ENCODE data around the gene ZNF768. TPM values are rescaled to one million over a fixed set of nuclear protein-coding genes. Genes with fewer than 3 reads are reported as not detected.

Gene ZNF768
- total RNA-seq, 1 donor from 2014 or later: 12.9 TPM

DNA sequence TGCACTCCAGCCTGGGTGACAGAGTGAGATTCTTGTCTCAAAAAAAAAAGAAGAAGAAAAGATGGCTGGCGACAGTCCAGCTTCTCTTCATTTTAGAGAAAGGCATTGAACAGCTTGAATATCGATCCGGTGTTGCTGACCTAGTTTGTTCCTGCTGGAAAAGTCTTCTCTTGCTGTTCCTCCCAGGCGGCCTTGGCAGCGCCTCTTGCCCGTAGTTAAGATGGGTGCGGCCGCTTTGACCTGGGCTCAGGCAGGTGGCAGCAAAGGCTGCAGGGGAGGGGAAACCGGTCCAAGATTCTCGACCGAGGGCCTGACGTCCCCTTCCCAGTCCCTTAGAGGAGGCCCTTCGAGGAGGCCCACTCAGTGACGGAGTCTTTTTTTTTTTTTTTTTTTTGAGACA, 35.7 kb upstream of the ZNF768 start:
- Mint-ChIP-seq H3K4me1 (peaks cover 32% of the 10 kb centered on the region), H3K36me3 (ENCODE audit: low read depth) (peaks cover 2% of the 10 kb centered on the region), H3K9me3 (no peaks in the 10 kb centered on the region), H3K27me3 (no peaks in the 10 kb centered on the region), H3K4me3 (peak overlapping the region; percentile 85), H3K27ac (peak overlapping the region; percentile 90)
- intact Hi-C loops (cut with micrococcal nuclease): no loop called here
- DNase-seq: no peak

DNA sequence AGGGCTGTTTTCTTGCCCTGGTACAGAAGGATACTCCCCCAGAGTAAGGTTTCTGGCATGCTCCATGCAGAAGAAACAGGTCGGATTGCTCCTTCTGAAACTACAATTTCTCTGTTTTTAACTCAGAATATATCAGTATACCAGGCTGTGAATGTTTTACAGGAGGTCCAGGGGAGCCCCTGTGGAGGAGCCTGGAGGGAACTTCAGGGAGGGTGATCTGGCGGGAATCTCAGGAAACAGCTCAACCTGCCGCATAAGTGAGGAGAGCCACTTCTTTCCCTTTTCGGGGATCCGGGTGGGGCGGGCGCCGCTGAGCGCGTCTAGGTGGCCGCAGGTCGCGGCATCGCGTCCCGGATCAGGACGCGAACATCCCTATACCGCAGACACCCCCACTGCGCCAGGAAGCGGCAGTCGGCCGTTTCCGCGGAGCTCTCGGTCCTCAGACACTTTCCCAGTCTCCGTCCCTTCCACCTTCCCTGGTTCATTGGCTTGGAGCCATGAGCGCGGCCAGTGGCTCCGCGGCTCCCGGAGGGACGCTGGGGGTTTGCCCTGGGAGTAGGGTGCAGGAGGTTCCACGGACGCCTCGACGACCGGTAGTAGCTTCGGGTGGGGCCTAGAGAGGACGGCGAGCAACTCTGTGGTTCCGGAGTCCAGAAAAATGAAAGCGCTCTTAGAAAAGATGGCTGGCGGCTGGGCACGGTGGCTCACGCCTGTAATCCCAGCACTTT, 34.9 kb upstream of the ZNF768 start:
- intact Hi-C loops (cut with micrococcal nuclease): no loop called here
- H3K9me3 Mint-ChIP-seq: no peaks in the 10 kb centered on the region
- peaks cover 27% of the 10 kb centered on the region for H3K4me1 Mint-ChIP-seq
- no peaks in the 10 kb centered on the region for H3K27me3 Mint-ChIP-seq
- peaks cover 4% of the 10 kb centered on the region for H3K36me3 Mint-ChIP-seq (ENCODE audit: low read depth)
- peak overlapping the region; percentile 90 for H3K27ac Mint-ChIP-seq
- DNase-seq: peak; percentile 78
- peak overlapping the region; percentile 85 for H3K4me3 Mint-ChIP-seq

DNA sequence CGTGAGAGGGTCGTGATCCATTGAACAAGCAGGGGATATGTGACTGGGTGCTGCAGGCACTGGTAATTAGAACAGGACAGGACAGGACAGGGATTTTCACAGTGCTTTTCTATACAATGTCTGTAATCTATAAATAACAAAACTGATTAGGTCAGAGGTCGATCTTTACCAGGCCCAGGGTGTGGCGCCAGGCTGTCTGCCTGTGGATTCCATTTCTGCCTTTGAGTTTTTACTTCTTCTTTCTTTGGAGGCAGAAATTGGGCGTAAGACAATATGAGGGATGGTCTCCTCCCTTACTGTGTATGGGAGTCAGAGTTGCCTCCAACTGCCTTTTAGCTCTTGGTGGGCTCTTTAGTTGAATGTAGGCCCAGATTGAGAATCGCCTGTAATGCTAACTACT, 33.3 kb upstream of the ZNF768 start:
- Mint-ChIP-seq H3K4me1 (peaks cover 27% of the 10 kb centered on the region), H3K9me3 (no peaks in the 10 kb centered on the region), H3K27me3 (no peaks in the 10 kb centered on the region), H3K4me3 (peak overlapping the region; percentile 45), H3K36me3 (ENCODE audit: low read depth) (peaks cover 7% of the 10 kb centered on the region), H3K27ac (peak overlapping the region; percentile 79)
- intact Hi-C loops (cut with micrococcal nuclease): no loop called here
- DNase-seq: no peak

DNA sequence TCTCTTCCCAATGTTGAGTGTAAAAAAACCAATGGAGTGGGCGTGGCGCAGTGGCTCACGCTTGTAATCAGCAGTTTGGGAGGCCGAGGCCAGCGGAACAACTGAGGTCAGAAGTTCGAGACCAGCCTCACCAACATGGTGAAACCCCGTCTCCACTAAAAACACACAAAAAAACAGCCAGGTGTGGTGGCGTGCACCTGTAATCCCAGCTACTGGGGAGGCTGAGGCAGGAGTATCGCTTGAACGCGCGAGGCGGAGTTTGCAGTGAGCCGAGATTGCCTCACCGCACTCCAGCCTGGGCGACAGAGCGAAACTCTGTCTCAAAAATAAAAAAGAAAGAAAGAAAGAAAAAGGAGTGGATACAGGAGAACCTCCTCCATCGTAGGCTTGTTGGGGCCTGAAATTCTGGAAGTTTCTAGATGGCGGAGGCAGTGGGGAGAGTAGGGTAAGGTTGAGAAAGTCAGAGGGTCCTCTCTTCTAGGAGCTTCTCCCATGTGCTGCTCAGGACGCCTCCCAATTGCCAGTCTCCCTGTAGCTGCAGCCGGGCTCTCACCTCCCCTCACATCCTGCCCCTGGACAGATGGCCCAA, 32.5 kb upstream of the ZNF768 start:
- no peak for DNase-seq
- intact Hi-C loops (cut with micrococcal nuclease): loop anchor here (1.0 kb wide), 4 partner anchors 12 to 99 kb away; partner anchors contain the start of genes FBRS, ZNF688 and ZNF785
- Mint-ChIP-seq H3K9me3 (no peaks in the 10 kb centered on the region), H3K4me3 (peak overlapping the region; percentile 91), H3K27ac (peak overlapping the region; percentile 91), H3K27me3 (no peaks in the 10 kb centered on the region), H3K4me1 (peaks cover 34% of the 10 kb centered on the region), H3K36me3 (ENCODE audit: low read depth) (peaks cover 14% of the 10 kb centered on the region)

DNA sequence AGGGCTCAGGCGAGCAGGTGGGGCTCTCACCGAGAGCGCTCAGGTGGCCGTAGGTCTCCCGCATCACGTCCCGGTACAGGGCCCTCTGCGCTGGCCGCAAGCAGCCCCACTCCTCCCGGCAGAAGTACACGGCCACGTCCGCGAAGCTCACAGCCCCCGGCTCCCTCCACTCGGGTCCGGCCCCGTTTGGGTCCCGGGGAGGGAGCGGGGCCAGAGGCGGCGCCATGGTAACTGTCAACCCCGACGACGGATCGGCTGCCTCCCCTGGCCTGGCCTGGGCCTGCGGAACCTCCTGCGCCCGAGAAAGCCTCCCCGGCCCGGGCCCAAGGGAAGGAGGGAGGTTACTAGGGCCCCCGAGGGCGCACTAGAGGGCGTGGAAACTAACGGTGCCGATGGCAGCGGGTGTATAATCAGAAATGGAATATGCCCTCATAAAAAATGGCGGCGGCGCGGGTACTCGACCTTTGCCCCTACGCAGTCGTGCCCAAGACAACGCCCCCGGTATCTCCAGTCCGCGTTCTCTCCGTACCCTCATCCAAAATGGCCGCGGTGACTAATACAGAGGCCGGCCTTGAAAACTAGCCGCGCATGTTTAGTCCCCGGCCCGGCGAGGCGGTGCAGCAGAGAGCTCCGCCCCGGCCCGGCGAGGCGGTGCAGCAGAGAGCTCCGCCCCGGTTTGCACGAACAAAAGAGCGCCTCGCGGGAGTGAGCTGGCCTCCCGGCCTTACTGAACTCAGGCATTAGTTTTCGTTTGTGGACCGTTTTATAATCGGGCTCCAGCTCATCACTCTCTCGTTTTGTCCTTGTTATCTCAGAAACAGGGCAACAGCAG, 31.8 kb upstream of the ZNF768 start, which contains the start of gene ZNF764:
Gene ZNF764 (minus strand): TSS at position 418 of the 832 bp plus-strand sequence. CDS start 192 bp downstream, at position 226.
- H3K4me1 Mint-ChIP-seq: peaks cover 41% of the 10 kb centered on the region
- intact Hi-C loops (cut with micrococcal nuclease): loop anchor here (1.0 kb wide), 4 partner anchors 13 to 100 kb away; partner anchors contain the start of genes FBRS, ZNF688 and ZNF785

DNA sequence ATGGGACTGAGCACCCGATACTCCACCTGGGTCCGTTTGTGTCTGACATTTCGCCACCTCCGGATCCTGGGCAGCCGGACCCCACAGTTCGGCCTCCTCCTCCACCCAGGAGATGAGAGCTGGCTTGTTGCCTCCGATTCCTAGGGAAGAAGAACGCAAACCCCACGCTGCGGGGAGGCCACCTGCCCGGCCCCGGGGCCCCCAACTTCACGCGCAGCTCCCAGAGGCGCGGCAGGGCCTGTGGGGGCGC, 31.3 kb upstream of the ZNF768 start:
- Mint-ChIP-seq H3K27ac (peak overlapping the region; percentile 91), H3K4me1 (peaks cover 46% of the 10 kb centered on the region), H3K36me3 (ENCODE audit: low read depth) (peaks cover 24% of the 10 kb centered on the region), H3K9me3 (no peaks in the 10 kb centered on the region), H3K27me3 (no peaks in the 10 kb centered on the region), H3K4me3 (peak overlapping the region; percentile 91)
- intact Hi-C loops (cut with micrococcal nuclease): no loop called here
- DNase-seq: no peak

More for the DNA sequence above, 31.8 kb upstream of the ZNF768 start, which contains the start of gene ZNF764:
- peak; percentile 99 for DNase-seq
- Mint-ChIP-seq H3K27me3 (no peaks in the 10 kb centered on the region), H3K4me3 (peak within 1 kb of the TSS; percentile 91), H3K9me3 (no peaks in the 10 kb centered on the region), H3K27ac (peak within 1 kb of the TSS; percentile 91), H3K36me3 (ENCODE audit: low read depth) (peaks cover 20% of the 10 kb centered on the region)

DNA sequence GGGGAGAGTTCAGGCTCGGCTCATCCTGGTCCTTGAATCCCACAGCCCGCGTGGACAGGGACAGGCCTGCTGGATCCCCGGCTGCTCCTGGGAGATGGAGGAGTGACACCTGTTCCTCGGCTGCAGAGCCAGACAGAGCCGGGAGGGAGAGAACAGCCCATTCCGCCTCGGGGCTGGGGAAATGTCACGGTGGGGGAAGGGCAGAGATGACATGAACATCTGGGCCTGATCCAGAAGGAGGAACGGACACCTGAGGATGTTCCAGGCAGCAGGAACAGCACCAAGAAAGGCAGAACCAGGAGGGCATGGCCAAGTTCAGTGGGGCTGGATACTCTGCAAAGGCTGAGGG, 29.7 kb upstream of the ZNF768 start:
- no peaks in the 10 kb centered on the region for H3K9me3 Mint-ChIP-seq
- H3K36me3 Mint-ChIP-seq (ENCODE audit: low read depth): peaks cover 30% of the 10 kb centered on the region
- H3K27ac Mint-ChIP-seq: peak overlapping the region; percentile 69
- no peaks in the 10 kb centered on the region for H3K27me3 Mint-ChIP-seq
- peaks cover 55% of the 10 kb centered on the region for H3K4me1 Mint-ChIP-seq
- intact Hi-C loops (cut with micrococcal nuclease): no loop called here
- no peak for DNase-seq
- peak overlapping the region; percentile 91 for H3K4me3 Mint-ChIP-seq

DNA sequence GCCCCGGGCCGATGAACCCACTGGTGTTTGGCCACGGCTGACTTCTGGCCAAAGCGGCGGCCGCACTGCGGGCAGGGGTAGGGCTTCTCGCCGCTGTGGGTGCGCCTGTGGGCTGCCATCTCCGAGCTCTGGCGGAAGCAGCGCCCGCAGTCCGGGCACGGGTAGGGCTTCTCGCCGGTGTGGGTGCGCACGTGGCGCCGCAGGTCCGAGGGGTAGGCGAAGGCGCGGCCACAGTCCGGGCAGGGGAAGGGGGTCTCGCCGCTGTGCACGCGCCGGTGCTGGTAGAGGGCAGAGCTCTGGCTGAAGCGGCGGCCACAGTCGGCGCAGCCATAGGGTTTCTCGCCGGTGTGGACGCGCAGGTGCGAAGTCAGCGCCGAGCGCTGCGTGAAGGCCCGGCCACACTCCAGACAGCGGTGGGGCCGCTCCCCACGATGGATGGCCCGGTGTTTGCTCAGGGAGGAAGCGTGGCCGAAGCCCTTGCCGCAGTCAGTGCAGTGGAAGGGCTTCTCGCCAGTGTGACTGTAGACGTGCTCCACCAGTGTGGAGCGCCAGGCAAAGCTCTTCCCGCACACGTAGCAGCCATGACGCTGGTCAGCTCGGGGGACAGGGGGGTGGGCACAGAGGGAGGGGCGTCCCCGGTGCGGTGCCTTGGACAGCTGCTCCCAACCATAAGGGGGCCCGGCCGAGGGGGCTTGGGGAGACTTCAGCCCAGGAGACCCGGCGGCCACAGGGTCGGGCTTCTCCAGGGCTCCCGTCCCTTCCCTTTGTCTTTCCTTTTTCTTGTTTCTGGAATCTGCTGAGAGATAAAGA, 29.2 kb upstream of the ZNF768 start:
- Mint-ChIP-seq H3K4me3 (peak overlapping the region; percentile 91), H3K36me3 (ENCODE audit: low read depth) (peaks cover 30% of the 10 kb centered on the region), H3K27me3 (no peaks in the 10 kb centered on the region), H3K27ac (peak overlapping the region; percentile 69), H3K4me1 (peaks cover 56% of the 10 kb centered on the region), H3K9me3 (no peaks in the 10 kb centered on the region)
- intact Hi-C loops (cut with micrococcal nuclease): no loop called here
- no peak for DNase-seq

DNA sequence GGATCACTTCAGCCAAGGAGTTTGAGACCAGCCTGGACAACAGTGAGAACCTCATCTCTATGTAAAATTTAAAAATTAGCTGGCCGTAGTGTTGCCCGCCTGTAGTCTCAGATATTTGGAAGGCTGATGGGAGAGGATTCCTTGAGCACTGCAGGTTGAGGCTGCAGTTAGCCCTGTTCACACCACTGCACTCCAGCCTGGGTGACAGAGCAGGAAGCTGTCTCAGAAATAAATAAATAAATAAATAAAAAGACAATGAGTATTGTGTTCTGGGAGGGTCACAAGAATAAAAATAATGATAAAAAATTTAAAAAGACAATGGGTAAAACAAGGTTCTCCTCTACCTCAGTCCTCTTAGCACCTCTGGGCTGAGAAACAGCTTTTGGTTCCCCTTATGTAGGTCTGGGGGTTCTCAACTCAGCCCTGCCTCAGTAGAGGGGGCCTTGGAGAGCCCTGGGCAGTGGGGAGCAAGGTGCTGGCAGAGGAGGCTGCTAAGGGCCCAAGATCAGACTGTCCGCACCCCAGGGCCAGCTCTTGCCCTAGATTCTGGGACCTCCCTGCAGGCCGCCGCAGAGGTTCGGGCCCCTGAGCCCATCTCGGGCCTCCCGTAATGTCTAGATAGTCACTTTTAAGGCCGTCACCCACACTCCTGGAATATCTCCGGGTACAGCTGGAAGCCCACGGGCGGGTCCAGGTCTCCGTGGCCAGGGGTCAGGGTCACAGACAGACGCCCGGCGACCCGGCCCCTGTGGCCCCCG, 28.4 kb upstream of the ZNF768 start:
- Mint-ChIP-seq H3K27ac (no peak overlapping the region), H3K9me3 (no peaks in the 10 kb centered on the region), H3K4me3 (no peak overlapping the region), H3K27me3 (no peaks in the 10 kb centered on the region), H3K36me3 (ENCODE audit: low read depth) (peaks cover 30% of the 10 kb centered on the region), H3K4me1 (peaks cover 56% of the 10 kb centered on the region)
- intact Hi-C loops (cut with micrococcal nuclease): no loop called here
- DNase-seq: no peak

DNA sequence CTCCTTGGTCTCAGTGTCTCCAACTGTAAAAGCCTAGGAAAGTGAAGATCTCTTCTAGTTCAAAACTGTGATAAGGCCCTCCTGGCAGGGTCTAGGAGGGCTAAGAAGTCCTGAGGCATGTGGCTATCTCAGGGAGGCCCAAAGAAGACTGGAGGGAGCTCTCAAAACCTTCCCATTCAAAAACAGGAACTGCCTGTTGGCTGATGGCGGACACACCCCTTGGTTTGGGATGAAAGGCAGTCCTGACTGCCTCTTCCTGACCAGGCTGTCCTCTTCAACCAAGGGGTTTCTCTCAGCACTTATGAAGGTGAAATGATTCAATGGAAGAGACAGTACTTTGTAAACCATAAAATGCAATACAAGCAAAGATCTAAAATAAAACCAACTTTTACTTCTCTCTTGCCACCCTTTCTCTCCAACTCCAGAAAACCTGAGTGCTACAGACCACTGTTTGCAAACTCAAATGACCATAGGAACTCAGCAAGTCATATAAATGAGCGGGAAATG, 27.1 kb upstream of the ZNF768 start:
- peak overlapping the region; percentile 92 for H3K27ac Mint-ChIP-seq
- H3K27me3 Mint-ChIP-seq: no peaks in the 10 kb centered on the region
- intact Hi-C loops (cut with micrococcal nuclease): no loop called here
- DNase-seq: no peak
- peaks cover 30% of the 10 kb centered on the region for H3K36me3 Mint-ChIP-seq (ENCODE audit: low read depth)
- H3K4me3 Mint-ChIP-seq: peak overlapping the region; percentile 46
- no peaks in the 10 kb centered on the region for H3K9me3 Mint-ChIP-seq
- H3K4me1 Mint-ChIP-seq: peaks cover 51% of the 10 kb centered on the region

DNA sequence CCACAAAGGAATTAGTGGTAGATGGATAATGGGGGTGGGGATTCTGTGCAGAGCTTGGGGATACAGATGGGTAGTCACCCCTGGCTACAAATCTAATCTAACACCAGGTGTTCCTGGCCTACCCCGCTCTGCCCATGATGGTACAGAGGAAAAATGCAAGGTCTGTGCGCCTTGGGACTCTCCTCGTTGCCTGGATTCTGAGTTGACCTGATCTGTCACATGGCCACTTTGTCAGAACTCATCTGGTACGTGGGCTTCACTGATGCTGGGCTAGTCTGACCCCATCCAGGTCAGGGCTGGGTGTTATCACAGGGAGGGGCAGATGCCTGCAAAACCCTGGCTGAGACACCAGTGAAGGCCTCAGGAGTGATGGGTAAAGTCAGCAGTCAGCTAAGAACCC, 26.6 kb upstream of the ZNF768 start:
- H3K27ac Mint-ChIP-seq: peak overlapping the region; percentile 92
- H3K27me3 Mint-ChIP-seq: no peaks in the 10 kb centered on the region
- H3K9me3 Mint-ChIP-seq: no peaks in the 10 kb centered on the region
- peaks cover 53% of the 10 kb centered on the region for H3K4me1 Mint-ChIP-seq
- intact Hi-C loops (cut with micrococcal nuclease): no loop called here
- peaks cover 30% of the 10 kb centered on the region for H3K36me3 Mint-ChIP-seq (ENCODE audit: low read depth)
- peak overlapping the region; percentile 77 for H3K4me3 Mint-ChIP-seq
- DNase-seq: no peak

DNA sequence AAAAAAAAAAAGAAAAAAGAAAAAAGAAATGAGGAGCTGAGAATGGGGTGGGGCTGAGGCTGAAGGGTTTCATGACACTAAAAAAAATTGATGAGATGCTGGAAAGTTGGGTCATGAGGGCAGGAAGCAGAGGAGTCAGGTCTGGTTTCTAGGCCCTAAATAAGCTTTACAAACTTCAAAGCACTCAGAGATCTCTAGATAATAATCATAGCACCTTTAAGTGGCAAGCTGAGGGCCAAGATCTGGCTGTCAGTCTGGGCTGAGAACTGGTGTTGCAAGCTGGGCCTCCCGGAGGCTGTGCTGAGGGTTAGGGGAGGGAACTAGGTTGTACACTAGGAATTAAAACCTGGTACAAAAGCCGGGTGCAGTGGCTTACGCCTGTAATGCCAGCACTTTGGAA, 25.4 kb upstream of the ZNF768 start:
- peak overlapping the region; percentile 92 for H3K27ac Mint-ChIP-seq
- H3K4me3 Mint-ChIP-seq: peak overlapping the region; percentile 77
- peaks cover 51% of the 10 kb centered on the region for H3K4me1 Mint-ChIP-seq
- H3K27me3 Mint-ChIP-seq: no peaks in the 10 kb centered on the region
- DNase-seq: peak; percentile 91
- H3K36me3 Mint-ChIP-seq (ENCODE audit: low read depth): peaks cover 28% of the 10 kb centered on the region
- no peaks in the 10 kb centered on the region for H3K9me3 Mint-ChIP-seq
- intact Hi-C loops (cut with micrococcal nuclease): loop anchor here (1.0 kb wide), 1 partner anchor 17 kb away; the partner anchor contains the start of gene ZNF747

Measured in activated CD4-positive, alpha-beta T cell treated with anti-CD3 and anti-CD28 coated beads, Interleukin-2, amount 10 ng/mL, durations not matched to agents 24 days and 14 days (primary cell).